Astrocyte (in vitro differentiated cells and primary cell): Measurements from ENCODE around the gene FHIT.

Experiments
- EZH2 ChIP-seq: IDR thresholded peaks from 2 replicates; pipeline ENCODE4 v1.6.1; 2012; ENCODE audit warnings: mild to moderate bottlenecking, low read length, inconsistent platforms; ENCODE audit not compliant: insufficient read depth
- TF ChIP-seq, protein P1 (sequence below): IDR thresholded peaks from 2 replicates; pipeline ENCODE4 v1.5.1; 2011; ENCODE audit warnings: low read depth, mild to moderate bottlenecking, inconsistent platforms, low read length, moderate library complexity; ENCODE audit not compliant: insufficient read depth

DNA sequence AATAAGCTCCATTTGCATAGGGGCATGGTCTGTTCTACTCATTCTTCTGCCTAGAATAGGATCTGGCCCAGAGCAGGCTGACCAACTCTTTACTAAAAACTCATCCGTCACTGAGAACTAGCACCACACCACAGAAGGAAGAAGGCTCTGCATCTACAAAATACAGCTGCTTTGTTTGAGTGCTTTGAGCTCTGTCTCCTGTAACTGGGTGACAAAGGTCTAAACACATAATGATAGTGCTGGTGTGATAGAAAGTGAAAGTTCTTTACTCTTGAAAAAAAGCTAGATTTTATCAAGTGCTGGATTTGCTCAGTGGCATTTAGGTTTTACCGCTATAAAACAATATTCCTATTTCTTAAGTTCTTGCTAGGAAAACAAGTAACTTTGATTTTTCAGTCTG lies 140.7 kb downstream of the FHIT start:
- TF ChIP-seq, protein P1, sequence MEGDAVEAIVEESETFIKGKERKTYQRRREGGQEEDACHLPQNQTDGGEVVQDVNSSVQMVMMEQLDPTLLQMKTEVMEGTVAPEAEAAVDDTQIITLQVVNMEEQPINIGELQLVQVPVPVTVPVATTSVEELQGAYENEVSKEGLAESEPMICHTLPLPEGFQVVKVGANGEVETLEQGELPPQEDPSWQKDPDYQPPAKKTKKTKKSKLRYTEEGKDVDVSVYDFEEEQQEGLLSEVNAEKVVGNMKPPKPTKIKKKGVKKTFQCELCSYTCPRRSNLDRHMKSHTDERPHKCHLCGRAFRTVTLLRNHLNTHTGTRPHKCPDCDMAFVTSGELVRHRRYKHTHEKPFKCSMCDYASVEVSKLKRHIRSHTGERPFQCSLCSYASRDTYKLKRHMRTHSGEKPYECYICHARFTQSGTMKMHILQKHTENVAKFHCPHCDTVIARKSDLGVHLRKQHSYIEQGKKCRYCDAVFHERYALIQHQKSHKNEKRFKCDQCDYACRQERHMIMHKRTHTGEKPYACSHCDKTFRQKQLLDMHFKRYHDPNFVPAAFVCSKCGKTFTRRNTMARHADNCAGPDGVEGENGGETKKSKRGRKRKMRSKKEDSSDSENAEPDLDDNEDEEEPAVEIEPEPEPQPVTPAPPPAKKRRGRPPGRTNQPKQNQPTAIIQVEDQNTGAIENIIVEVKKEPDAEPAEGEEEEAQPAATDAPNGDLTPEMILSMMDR: no peak
- no peak for TF ChIP-seq EZH2
